Aorta (tissue), 5 donors: ENCODE measurements around the gene TMEM88. TPM values are rescaled to one million over a fixed set of nuclear protein-coding genes. Genes with fewer than 3 reads are reported as not detected.
"Not testable (repeated sequence)": the region's sequence is repeated elsewhere in the genome, so short reads cannot be mapped to it uniquely, and the experiment has no call there.

ENCODE experiments used
- ATAC-seq: fragments of 200-7000 bp; cut with Tn5 transposase; one replicate; pipeline ENCODE4 v1.9.1; 2022; ENCODE audit warnings: moderate library complexity; ENCODE audit not compliant: low FRiP score
- DNase-seq, 2 donors: peaks; one replicate each; pipeline ENCODE4 v3.0.0-alpha.2; 2020
- H3K27ac ChIP-seq, 2 donors: one replicate each; pipeline ENCODE4 v1.5.1; 2013; ENCODE audit warnings: low read length in 2 of 2, mild to moderate bottlenecking in 2 of 2, moderate library complexity in 2 of 2, control low read depth in 1 of 2, inconsistent platforms in 1 of 2, low read depth in 1 of 2
- H3K27me3 ChIP-seq, 2 donors: one replicate each; pipeline ENCODE4 v1.6.1; 2013; ENCODE audit warnings: control low read depth in 1 of 2, low read length in 1 of 2, mild to moderate bottlenecking in 1 of 2, moderate library complexity in 1 of 2; ENCODE audit not compliant: insufficient read depth in 2 of 2, control insufficient read depth in 1 of 2
- H3K36me3 ChIP-seq, 2 donors: one replicate each; pipeline ENCODE4 v1.6.1; 2013; ENCODE audit warnings: control low read depth in 1 of 2, low read length in 1 of 2, mild to moderate bottlenecking in 1 of 2; ENCODE audit not compliant: insufficient read depth in 2 of 2, control insufficient read depth in 1 of 2
- H3K4me1 ChIP-seq, 2 donors: one replicate each; pipeline ENCODE4 v1.6.1; 2013; ENCODE audit warnings: low read length in 2 of 2, control low read depth in 1 of 2, mild to moderate bottlenecking in 1 of 2, moderate library complexity in 1 of 2; ENCODE audit not compliant: insufficient read depth in 2 of 2, control insufficient read depth in 1 of 2
- H3K4me3 ChIP-seq, 2 donors: one replicate each; pipeline ENCODE4 v1.5.1; 2013; ENCODE audit warnings: low read length in 2 of 2, control low read depth in 1 of 2, mild to moderate bottlenecking in 1 of 2
- H3K9me3 ChIP-seq: one replicate; pipeline ENCODE4 v1.6.1; 2013; ENCODE audit warnings: mild to moderate bottlenecking, low read length; ENCODE audit not compliant: control insufficient read depth
- WGBS, 2 donors: extraction: QIAGEN DNeasy Blood & Tissue Kit; methylation state at CpG; one replicate each; pipeline ENCODE4 v1.1.7; 2013; 5-methylcytosine and 5-hydroxymethylcytosine counted together
- intact Hi-C, 2 donors: fragments of 100-400 bp; cut with DNase I; formaldehyde crosslinking; loops; one replicate each; pipeline versions ENCODE4 v1.14.2 to v1.15.0; 2022
- long read RNA-seq, 2 donors: library from polyadenylated mRNA; unstranded; transcript quantifications; one replicate each; pipeline ENCODE4 v2.0.0, GENCODE V29; 2020 to 2021
- polyA plus RNA-seq, 2 donors: library from polyadenylated mRNA; stranded (reverse); fragments of 200-250 nt; gene quantifications; one replicate each; pipeline ENCODE4 v1.2.3, GENCODE V29; 2013
- total RNA-seq, 2 donors: library from RNA; stranded (reverse); fragmentation: NEBNext Ultra II Directional; extraction: Animal tissue kit (Norgen Biotek cat#: 25700); gene quantifications; one replicate each; pipeline ENCODE4 v1.2.1, GENCODE V29; 2021
- donor health status: healthy with polysubstance abuse.
- donor health status: Bipolar disorder and iron deficiency.
- donor health status: DM: no; HTN: no; CAD: no.
- donor health status: DM: no; HTN: no; CAD: no.
- donor health status: DM: yes; HTN: yes; CAD: no.

Gene TMEM88
- 10 to 100 TPM; 16.0 to 28.6 TPM for total RNA-seq
- polyA plus RNA-seq: 1 to 10 TPM in 1 of 2 donors, not detected in 1; 4.5 TPM
- long read RNA-seq, donor 1: 0 reads
- long read RNA-seq, donor 2, partial matches to known transcripts: 0 of 3 reads
- long read RNA-seq, donor 2, other reads (novel, unspliced or antisense): 0 of 3 reads

GRCh38 chr17:7854851-7855659 is at the start of gene TMEM88:
Gene TMEM88 (plus strand): TSS chr17:7855066. CDS start chr17:7855075, 9 bp downstream.
- no peaks in the 10 kb centered on the region for H3K4me1 ChIP-seq
- no peak for ATAC-seq
- no peaks in the 10 kb centered on the region for H3K36me3 ChIP-seq
- H3K27ac ChIP-seq: no peak within 1 kb of the TSS
- H3K4me3 ChIP-seq: no peak within 1 kb of the TSS
- WGBS, 2 donors: 35% methylated on average over 55 to 57 of the region's 57 CpGs
- peak; percentile 59 to 84 for DNase-seq
- no peaks in the 10 kb centered on the region for H3K9me3 ChIP-seq
- H3K27me3 ChIP-seq: no peaks in the 10 kb centered on the region
- intact Hi-C loops: loop anchor here (5.0 to 10.0 kb wide), 3 partner anchors 110 to 202 kb away; no protein-coding TSS in a partner anchor

GRCh38 chr17:7806587-7806986 is 48.3 kb upstream of the TMEM88 start:
- H3K36me3 ChIP-seq: no peaks in the 10 kb centered on the region
- H3K27ac ChIP-seq: no peak overlapping the region
- no peaks in the 10 kb centered on the region for H3K9me3 ChIP-seq
- H3K4me3 ChIP-seq: no peak overlapping the region
- H3K27me3 ChIP-seq: no peaks in the 10 kb centered on the region
- intact Hi-C loops: no loop called here
- DNase-seq (no peak), ATAC-seq (no peak)
- H3K4me1 ChIP-seq: no peaks in the 10 kb centered on the region
- WGBS, 2 donors: 84 to 88% methylated on average over 6 of the region's 6 CpGs

DNA sequence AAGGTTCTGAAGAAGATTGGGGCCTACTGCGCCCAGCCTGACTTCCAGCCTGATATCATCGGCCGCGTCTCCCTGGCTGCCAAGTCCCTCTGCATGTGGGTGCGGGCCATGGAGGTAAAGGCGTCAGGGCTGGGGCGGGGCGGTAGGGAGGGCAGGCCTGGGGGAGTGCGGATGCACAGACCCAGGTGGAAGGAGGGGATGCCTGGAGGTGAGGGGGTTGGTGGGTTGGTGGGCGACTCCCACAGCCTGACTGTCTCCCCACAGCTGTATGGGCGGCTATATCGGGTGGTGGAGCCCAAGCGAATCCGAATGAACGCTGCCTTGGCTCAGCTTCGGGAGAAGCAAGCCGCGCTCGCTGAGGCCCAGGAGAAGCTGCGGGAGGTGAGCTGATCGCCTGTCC is 47.7 kb upstream of the TMEM88 start:
- peak in 1 of 2 donors; percentile 51 for DNase-seq
- Histone ChIP-seq H3K4me1 (no peaks in the 10 kb centered on the region), H3K36me3 (no peaks in the 10 kb centered on the region), H3K27me3 (no peaks in the 10 kb centered on the region), H3K4me3 (no peak overlapping the region), H3K27ac (no peak overlapping the region), H3K9me3 (no peaks in the 10 kb centered on the region)
- ATAC-seq: no peak
- intact Hi-C loops: no loop called here
- WGBS, 2 donors: 81 to 87% methylated on average over 21 of the region's 21 CpGs

GRCh38 chr17:7809086-7809790 is 45.6 kb upstream of the TMEM88 start:
- no peaks in the 10 kb centered on the region for H3K4me1 ChIP-seq
- H3K36me3 ChIP-seq: no peaks in the 10 kb centered on the region
- intact Hi-C loops: no loop called here
- H3K4me3 ChIP-seq: no peak overlapping the region
- no peaks in the 10 kb centered on the region for H3K27me3 ChIP-seq
- DNase-seq (peak in 1 of 2 donors; percentile 9), ATAC-seq (no peak)
- WGBS, 2 donors: 68 to 73% methylated on average over 11 of the region's 11 CpGs
- no peaks in the 10 kb centered on the region for H3K9me3 ChIP-seq
- H3K27ac ChIP-seq: no peak overlapping the region

GRCh38 chr17:7809791-7810343 is 45.0 kb upstream of the TMEM88 start:
- ATAC-seq, H3K9me3 ChIP-seq, H3K27ac ChIP-seq, H3K27me3 ChIP-seq, H3K4me3 ChIP-seq, H3K36me3 ChIP-seq, intact Hi-C loops, H3K4me1 ChIP-seq: not testable (repeated sequence)
- WGBS, 2 donors: 82 to 85% methylated on average over 9 of the region's 9 CpGs
- DNase-seq: peak; percentile 8 to 26

DNA sequence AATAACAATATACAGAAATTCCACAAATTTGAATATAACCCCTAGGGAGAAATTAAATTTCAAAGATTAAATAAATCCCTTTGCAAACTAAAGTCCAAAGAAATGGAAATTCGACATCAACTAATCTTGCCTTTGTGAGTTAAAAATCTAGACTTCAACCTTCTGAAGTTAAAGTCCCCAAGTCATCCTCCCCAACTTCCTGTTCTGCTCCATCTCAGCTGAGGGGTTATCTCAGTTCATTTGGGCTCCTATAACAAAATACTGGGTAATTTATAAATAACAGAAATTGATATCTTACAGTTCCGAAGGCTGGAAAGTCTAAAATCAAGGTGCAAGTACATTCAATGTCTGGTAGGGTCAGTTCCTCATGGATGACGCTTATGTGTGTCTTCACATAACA is 43.6 kb upstream of the TMEM88 start:
- Histone ChIP-seq H3K27ac (no peak overlapping the region), H3K4me1 (no peaks in the 10 kb centered on the region), H3K27me3 (no peaks in the 10 kb centered on the region), H3K9me3 (no peaks in the 10 kb centered on the region), H3K4me3 (no peak overlapping the region), H3K36me3 (no peaks in the 10 kb centered on the region)
- ATAC-seq: no peak
- intact Hi-C loops: no loop called here
- 75 to 81% methylated on average over 3 of the region's 3 CpGs for WGBS, 2 donors
- DNase-seq: no peak

DNA sequence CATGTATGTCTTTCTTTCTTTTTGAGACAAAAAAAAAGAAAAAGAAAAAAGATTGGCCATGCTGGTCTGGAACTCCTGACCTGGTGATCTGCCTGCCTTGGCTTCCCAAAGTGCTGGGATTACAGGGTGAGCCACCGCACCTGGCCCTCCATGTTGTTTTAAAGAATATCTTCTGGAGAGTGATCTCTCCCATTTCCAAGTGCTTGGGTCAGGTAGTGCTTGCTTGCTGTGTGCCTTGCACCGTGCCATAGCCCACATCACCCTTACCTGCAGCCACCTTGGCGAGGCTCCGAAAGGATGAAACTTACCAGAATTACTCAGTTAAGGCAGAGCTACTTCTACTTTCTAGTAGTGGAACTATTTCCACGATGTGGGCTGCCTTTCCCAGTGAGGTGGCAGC is 39.9 kb upstream of the TMEM88 start:
- DNase-seq (peak in 1 of 2 donors; percentile 12), ATAC-seq (no peak)
- Histone ChIP-seq H3K4me3 (no peak overlapping the region), H3K27me3 (no peaks in the 10 kb centered on the region), H3K9me3 (no peaks in the 10 kb centered on the region), H3K27ac (no peak overlapping the region), H3K4me1 (no peaks in the 10 kb centered on the region), H3K36me3 (no peaks in the 10 kb centered on the region)
- intact Hi-C loops: no loop called here
- WGBS, 2 donors: 88 to 90% methylated on average over 5 of the region's 5 CpGs

GRCh38 chr17:7816926-7817642 is 37.8 kb upstream of the TMEM88 start:
- Histone ChIP-seq H3K27me3 (no peaks in the 10 kb centered on the region), H3K27ac (no peak overlapping the region), H3K4me1 (no peaks in the 10 kb centered on the region), H3K36me3 (no peaks in the 10 kb centered on the region), H3K9me3 (no peaks in the 10 kb centered on the region), H3K4me3 (no peak overlapping the region)
- 88 to 89% methylated on average over 10 of the region's 10 CpGs for WGBS, 2 donors
- ATAC-seq: no peak
- intact Hi-C loops: no loop called here
- DNase-seq: peak in 1 of 2 donors; percentile 9
